Dermis microvascular lymphatic vessel endothelial cell (primary cell): ENCODE data around the gene RPGRIP1L. TPM values are rescaled to one million over a fixed set of nuclear protein-coding genes. Genes with fewer than 3 reads are reported as not detected.

Experiments used
- DNase-seq, 2 donors: peaks; one replicate each; pipeline versions ENCODE4 v3.0.0 to v3.0.0-alpha.2; 2010; ENCODE audit warnings: low read depth in 2 of 2
- total RNA-seq: library from RNA; depleted of rRNA; stranded (reverse); fragments of >200 nt; gene quantifications from 2 replicates; pipeline ENCODE4 v1.2.1, GENCODE V29; 2014

Gene RPGRIP1L
- total RNA-seq: 3.9 and 4.4 TPM in 2 replicates

GRCh38 chr16:53703590-53704444 is at the start of gene RPGRIP1L, which contains the start of gene FTO:
TSS of gene RPGRIP1L (minus strand) at chr16:53703859. CDS start at chr16:53700723, 3,136 bp downstream.
TSS of gene FTO (plus strand) at chr16:53704156.
- DNase-seq: peak; percentile 98 to 99

- DNase-seq: no peak
Measured at GRCh38 chr16:53753431-53753830, 49.8 kb upstream of the RPGRIP1L start.

GRCh38 chr16:53752560-53752959 is 48.9 kb upstream of the RPGRIP1L start:
- DNase-seq: no peak

GRCh38 chr16:53745753-53746266 is 42.2 kb upstream of the RPGRIP1L start:
- DNase-seq: no peak

- DNase-seq: no peak
Measured at GRCh38 chr16:53745086-53745485, 41.4 kb upstream of the RPGRIP1L start.

GRCh38 chr16:53744449-53744848 is 40.8 kb upstream of the RPGRIP1L start:
- DNase-seq: peak in 1 of 2 donors; percentile 40

GRCh38 chr16:53743149-53743566 is 39.5 kb upstream of the RPGRIP1L start:
- peak in 1 of 2 donors; percentile 47 for DNase-seq

GRCh38 chr16:53741546-53741945 is 37.9 kb upstream of the RPGRIP1L start:
- no peak for DNase-seq

GRCh38 chr16:53740933-53741531 is 37.4 kb upstream of the RPGRIP1L start:
- peak in 1 of 2 donors; percentile 5 for DNase-seq

- DNase-seq: no peak
Measured at GRCh38 chr16:53740476-53740875, 36.8 kb upstream of the RPGRIP1L start.

- DNase-seq: no peak
Measured at GRCh38 chr16:53737552-53737951, 33.9 kb upstream of the RPGRIP1L start.

GRCh38 chr16:53736297-53736696 is 32.6 kb upstream of the RPGRIP1L start:
- DNase-seq: no peak

GRCh38 chr16:53734908-53735307 is 31.2 kb upstream of the RPGRIP1L start:
- DNase-seq: no peak

GRCh38 chr16:53732296-53732929 is 28.8 kb upstream of the RPGRIP1L start:
- DNase-seq: peak; percentile 50 to 90

- DNase-seq: no peak
Measured at GRCh38 chr16:53730693-53731092, 27.0 kb upstream of the RPGRIP1L start.

GRCh38 chr16:53726625-53727024 is 23.0 kb upstream of the RPGRIP1L start:
- DNase-seq: peak in 1 of 2 donors; percentile 6

GRCh38 chr16:53721017-53721416 is 17.4 kb upstream of the RPGRIP1L start:
- DNase-seq: no peak

GRCh38 chr16:53717577-53717976 is 13.9 kb upstream of the RPGRIP1L start:
- no peak for DNase-seq

GRCh38 chr16:53715023-53715384 is 11.3 kb upstream of the RPGRIP1L start:
- DNase-seq: no peak

GRCh38 chr16:53714205-53715022 is 10.8 kb upstream of the RPGRIP1L start:
- no peak for DNase-seq
